ENCODE measurements around the gene EXOG. TPM values are rescaled to one million over a fixed set of nuclear protein-coding genes. Genes with fewer than 3 reads are reported as not detected.

The EXOG gene
- total and polyA plus RNA-seq, 2 of the 13 experiments (the other 11 are each of a cell fraction or from before 2014, with no cell fraction given) = 5.5 to 9.5 TPM

DNA sequence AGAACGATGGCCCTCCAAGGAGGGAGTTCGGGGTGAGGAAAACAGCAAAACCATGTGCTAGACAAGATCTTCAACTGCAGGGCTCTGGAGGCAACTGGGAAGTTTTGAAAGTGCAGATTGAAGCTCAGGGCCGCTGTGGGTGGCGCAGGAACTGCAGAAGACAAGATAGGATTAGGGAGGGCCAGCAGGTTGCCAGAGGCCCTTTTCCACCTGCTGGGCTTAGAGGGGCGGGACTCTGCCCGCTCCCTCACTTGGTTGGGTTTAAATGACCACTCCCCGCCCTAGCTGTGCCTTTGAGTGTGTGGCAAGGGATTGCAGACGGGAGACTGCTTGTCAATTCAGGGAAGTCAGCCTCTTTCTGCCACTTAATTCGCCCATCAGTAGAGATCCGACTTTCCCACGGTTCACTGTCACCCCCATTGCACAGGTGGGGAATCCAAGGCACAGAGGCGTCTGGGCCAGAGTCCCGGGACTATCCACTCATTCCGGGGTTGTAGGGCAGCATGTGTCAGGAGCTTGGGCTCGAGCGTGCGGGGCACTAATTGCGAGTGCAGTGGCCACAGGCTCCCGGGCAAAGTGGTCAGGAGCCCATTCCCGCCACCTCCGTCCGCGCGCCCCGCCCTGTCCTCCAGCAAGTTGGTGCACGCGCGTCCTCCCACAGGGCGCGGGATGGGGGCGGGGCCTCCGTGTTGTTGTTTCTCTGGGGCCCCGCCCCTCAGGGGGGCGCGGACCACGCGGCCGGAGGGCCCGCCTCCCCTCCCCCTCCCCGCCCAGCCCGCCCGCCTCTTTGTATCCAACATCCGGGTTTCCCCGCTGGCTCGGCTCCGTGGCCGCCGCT lies 42.8 kb upstream of the EXOG start, which contains the start of gene ACVR2B (continued):
- no peak for TF ChIP-seq SP1 (IDR thresholded peaks at IDR 0.05)
- TF ChIP-seq SP1 (CRISPR knock-in tag; IDR thresholded peaks at IDR 0.05) = peak; percentile 78; the same call in 1 of the 2 replicates
- no peak for TF ChIP-seq ZNF143 (CRISPR knock-in tag; IDR thresholded peaks at IDR 0.05)
- TF ChIP-seq MEIS1 (CRISPR knock-in tag; IDR thresholded peaks at IDR 0.05; ENCODE audit: borderline replicate concordance) = no peak
- TF ChIP-seq SOX6 (IDR thresholded peaks at IDR 0.05) = no peak
- TF ChIP-seq SOX6 (CRISPR knock-in tag; IDR thresholded peaks at IDR 0.05) = peak; percentile 33; the same call in 1 of the 2 replicates
- TF ChIP-seq HDAC1 (CRISPR knock-in tag; IDR thresholded peaks at IDR 0.05) = peak; percentile 35; the same call in 1 of the 2 replicates
- TF ChIP-seq LCORL (IDR thresholded peaks at IDR 0.05) = no peak
- TF ChIP-seq LCORL (CRISPR knock-in tag; IDR thresholded peaks at IDR 0.05) = 0 out of 2 replicates have a peak, but pooled peaks have one; percentile 35
- TF ChIP-seq MTF2 (CRISPR knock-in tag; IDR thresholded peaks at IDR 0.05; ENCODE audit: borderline replicate concordance) = 0 out of 2 replicates have a peak, but pooled peaks have one; percentile 29
- TF ChIP-seq, protein P1, sequence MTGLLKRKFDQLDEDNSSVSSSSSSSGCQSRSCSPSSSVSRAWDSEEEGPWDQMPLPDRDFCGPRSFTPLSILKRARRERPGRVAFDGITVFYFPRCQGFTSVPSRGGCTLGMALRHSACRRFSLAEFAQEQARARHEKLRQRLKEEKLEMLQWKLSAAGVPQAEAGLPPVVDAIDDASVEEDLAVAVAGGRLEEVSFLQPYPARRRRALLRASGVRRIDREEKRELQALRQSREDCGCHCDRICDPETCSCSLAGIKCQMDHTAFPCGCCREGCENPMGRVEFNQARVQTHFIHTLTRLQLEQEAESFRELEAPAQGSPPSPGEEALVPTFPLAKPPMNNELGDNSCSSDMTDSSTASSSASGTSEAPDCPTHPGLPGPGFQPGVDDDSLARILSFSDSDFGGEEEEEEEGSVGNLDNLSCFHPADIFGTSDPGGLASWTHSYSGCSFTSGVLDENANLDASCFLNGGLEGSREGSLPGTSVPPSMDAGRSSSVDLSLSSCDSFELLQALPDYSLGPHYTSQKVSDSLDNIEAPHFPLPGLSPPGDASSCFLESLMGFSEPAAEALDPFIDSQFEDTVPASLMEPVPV (CRISPR knock-in tag; IDR thresholded peaks at IDR 0.05) = no peak
- TF ChIP-seq FOXC1 (CRISPR knock-in tag; IDR thresholded peaks at IDR 0.05; ENCODE audit: borderline replicate concordance) = 0 out of 2 replicates have a peak, but pooled peaks have one; percentile 52
- TF ChIP-seq TBP (CRISPR knock-in tag; IDR thresholded peaks at IDR 0.05) = no peak
- TF ChIP-seq ZNF264 (CRISPR knock-in tag; IDR thresholded peaks at IDR 0.05) = peak; percentile 87
- TF ChIP-seq ZNF180 (CRISPR knock-in tag; IDR thresholded peaks at IDR 0.05; ENCODE audit: borderline replicate concordance, low read depth) = no peak
- no peak for TF ChIP-seq KLF9 (CRISPR knock-in tag; IDR thresholded peaks at IDR 0.05; ENCODE audit: low read depth)
- TF ChIP-seq, protein P2, sequence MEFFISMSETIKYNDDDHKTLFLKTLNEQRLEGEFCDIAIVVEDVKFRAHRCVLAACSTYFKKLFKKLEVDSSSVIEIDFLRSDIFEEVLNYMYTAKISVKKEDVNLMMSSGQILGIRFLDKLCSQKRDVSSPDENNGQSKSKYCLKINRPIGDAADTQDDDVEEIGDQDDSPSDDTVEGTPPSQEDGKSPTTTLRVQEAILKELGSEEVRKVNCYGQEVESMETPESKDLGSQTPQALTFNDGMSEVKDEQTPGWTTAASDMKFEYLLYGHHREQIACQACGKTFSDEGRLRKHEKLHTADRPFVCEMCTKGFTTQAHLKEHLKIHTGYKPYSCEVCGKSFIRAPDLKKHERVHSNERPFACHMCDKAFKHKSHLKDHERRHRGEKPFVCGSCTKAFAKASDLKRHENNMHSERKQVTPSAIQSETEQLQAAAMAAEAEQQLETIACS (CRISPR knock-in tag; IDR thresholded peaks at IDR 0.05) = peak; percentile 64
- peak; percentile 39; the same call in 1 of the 2 replicates for TF ChIP-seq ZNF205 (CRISPR knock-in tag; IDR thresholded peaks at IDR 0.05)
- TF ChIP-seq, protein P3, sequence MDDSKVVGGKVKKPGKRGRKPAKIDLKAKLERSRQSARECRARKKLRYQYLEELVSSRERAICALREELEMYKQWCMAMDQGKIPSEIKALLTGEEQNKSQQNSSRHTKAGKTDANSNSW (CRISPR knock-in tag; IDR thresholded peaks at IDR 0.05; ENCODE audit: borderline replicate concordance) = no peak
- no peak for TF ChIP-seq NFE2L1 (CRISPR knock-in tag; IDR thresholded peaks at IDR 0.05; ENCODE audit: borderline replicate concordance)
- TF ChIP-seq ATF7-NPFF (CRISPR knock-in tag; IDR thresholded peaks at IDR 0.05; ENCODE audit: low read depth) = no peak
- 0 out of 2 replicates have a peak, but pooled peaks have one; percentile 24 for TF ChIP-seq YEATS4 (CRISPR knock-in tag; IDR thresholded peaks at IDR 0.05; ENCODE audit: borderline replicate concordance)
- no peak for TF ChIP-seq SMAD9 (CRISPR knock-in tag; IDR thresholded peaks at IDR 0.05)
- no peak for TF ChIP-seq ZNF776 (CRISPR knock-in tag; IDR thresholded peaks at IDR 0.05)
- TF ChIP-seq SAP130 (CRISPR knock-in tag; IDR thresholded peaks at IDR 0.05; ENCODE audit: low read depth) = peak; percentile 83
- peak; percentile 49; the same call in 1 of the 2 replicates for TF ChIP-seq SP5 (CRISPR knock-in tag; IDR thresholded peaks at IDR 0.05; ENCODE audit: borderline replicate concordance, low read depth)
- peak; percentile 39; the same call in 1 of the 2 replicates for TF ChIP-seq TBX2 (CRISPR knock-in tag; IDR thresholded peaks at IDR 0.05; ENCODE audit: borderline replicate concordance)
- TF ChIP-seq MYC (CRISPR knock-in tag; IDR thresholded peaks at IDR 0.05; ENCODE audit: borderline replicate concordance) = peak; percentile 57; the same call in 1 of the 2 replicates
- peak; percentile 36; the same call in 1 of the 2 replicates for TF ChIP-seq NFKB2 (CRISPR knock-in tag; IDR thresholded peaks at IDR 0.05; ENCODE audit: borderline replicate concordance)
- TF ChIP-seq BHLHE40 (IDR thresholded peaks at IDR 0.05; ENCODE audit: low read length) = no peak
- peak; percentile 58; the same call in 1 of the 2 replicates for TF ChIP-seq ZMYM2 (CRISPR knock-in tag; IDR thresholded peaks at IDR 0.05)
